GM21825 (cell line): ENCODE data around the gene ARHGAP22.
A peak's percentile ranks its signal among the peaks of the same experiment; 100 is the strongest.

Source experiments
- ATAC-seq: cut with Tn5 transposase; IDR thresholded peaks from one replicate; pipeline ENCODE4 v1.9.1; 2021; ENCODE audit warnings: mild to moderate bottlenecking, moderate library complexity; ENCODE audit not compliant: unreplicated experiment

Gene ARHGAP22

GRCh38 chr10:48608976-48609375 lies 4.1 kb upstream of the ARHGAP22 start:
- no peak for ATAC-seq

DNA sequence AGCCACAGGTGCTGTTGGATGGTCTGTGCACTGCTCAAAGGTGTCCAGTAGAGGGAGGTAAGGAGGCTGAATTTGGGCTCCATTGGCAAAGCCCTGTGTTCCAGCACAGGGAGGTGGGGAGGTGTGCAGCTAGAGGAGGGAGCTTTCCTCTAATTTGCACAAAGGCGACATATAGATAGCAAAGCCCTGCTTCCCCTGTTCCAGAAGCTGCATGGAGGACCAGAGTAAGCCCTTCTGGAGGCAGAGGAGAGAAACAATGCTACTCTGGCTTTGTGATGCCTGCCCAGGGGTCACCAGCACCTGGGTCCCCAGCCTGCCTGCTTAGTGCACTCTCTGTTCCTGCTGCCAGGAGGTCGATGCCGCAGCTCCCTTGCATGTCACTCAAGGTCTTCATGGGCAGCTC lies 3.4 kb upstream of the ARHGAP22 start:
- ATAC-seq: peak; percentile 63

DNA sequence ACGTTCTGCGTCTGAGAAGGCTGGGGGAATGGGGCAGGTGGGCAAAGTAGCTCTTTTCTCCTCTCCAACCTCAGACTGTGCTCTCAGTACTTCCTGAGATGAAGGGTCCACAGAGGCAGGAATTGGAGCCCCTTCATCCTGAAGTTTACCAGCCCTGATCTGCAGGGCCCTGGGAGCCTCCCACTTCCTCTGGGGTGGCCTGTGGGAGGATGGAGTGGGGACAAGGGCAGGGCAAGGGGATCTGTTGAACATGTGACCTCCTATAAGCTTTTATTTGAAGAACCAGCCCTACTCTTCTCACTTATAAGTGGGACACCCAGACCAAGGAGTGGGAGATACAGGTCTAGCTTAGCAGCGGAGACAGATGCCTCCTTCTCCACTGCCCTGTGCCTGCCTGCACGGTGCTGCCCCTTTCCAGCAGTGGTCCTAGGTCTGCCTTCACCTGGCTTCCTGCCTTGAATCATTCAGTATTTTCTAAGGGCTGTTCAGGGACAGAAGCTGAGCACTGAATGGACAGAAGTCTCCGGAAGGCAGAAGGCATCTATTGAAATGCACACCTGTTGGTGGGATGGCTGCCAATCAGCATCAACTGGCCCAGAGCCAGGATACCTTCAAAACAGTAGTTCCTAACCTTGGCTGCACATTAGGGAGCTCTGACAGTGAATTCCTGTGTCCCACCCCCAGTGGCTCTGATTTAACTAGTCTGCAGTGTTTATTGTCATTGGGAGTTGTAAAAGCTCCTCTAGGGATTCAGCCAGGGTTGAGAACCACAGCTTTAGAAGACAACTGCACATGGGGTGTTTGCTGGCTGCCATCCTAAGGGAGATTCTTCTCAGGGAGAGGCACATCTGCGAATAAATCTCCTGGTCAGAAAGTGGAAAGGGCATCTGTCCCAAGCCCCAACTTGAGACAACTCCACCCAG lies 2.7 kb upstream of the ARHGAP22 start:
- no peak for ATAC-seq

- no peak for ATAC-seq
Observed at GRCh38 chr10:48606530-48607355, 1.9 kb upstream of the ARHGAP22 start.

DNA sequence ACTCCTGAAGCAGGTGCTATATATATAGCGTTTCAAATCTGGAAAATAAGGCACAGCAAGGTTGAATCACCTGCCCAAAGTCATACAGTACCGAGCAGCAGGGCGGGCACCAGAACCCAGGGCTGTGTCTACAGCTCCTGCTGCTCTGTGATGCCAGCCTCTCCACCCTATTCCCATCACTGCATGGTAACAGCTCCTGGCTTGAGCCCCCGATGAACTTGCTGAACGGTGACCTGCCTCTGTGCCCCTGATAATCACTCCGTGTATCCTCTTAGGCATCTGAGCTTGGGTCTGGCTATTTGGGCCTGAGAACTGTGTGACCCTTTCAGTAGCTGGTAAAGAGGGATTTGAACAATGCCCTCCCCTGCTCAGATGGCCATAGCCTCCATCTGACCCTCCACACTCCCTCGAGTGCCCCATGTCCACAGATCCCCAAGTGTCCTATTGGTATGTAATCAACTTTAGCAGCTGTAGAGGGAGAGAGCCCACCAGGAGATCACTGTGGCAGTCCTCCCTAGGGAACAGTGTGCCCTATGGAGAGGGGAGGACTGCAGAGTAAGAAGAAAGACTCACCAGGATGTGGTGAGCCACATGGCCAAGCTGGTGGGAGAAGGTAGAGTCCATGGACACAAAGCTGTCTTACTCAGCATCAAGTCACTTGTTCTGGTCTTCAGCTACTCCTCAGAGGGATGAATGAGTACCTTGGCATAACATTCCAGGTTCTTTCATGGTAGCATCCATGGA lies 1.1 kb upstream of the ARHGAP22 start:
- no peak for ATAC-seq

DNA sequence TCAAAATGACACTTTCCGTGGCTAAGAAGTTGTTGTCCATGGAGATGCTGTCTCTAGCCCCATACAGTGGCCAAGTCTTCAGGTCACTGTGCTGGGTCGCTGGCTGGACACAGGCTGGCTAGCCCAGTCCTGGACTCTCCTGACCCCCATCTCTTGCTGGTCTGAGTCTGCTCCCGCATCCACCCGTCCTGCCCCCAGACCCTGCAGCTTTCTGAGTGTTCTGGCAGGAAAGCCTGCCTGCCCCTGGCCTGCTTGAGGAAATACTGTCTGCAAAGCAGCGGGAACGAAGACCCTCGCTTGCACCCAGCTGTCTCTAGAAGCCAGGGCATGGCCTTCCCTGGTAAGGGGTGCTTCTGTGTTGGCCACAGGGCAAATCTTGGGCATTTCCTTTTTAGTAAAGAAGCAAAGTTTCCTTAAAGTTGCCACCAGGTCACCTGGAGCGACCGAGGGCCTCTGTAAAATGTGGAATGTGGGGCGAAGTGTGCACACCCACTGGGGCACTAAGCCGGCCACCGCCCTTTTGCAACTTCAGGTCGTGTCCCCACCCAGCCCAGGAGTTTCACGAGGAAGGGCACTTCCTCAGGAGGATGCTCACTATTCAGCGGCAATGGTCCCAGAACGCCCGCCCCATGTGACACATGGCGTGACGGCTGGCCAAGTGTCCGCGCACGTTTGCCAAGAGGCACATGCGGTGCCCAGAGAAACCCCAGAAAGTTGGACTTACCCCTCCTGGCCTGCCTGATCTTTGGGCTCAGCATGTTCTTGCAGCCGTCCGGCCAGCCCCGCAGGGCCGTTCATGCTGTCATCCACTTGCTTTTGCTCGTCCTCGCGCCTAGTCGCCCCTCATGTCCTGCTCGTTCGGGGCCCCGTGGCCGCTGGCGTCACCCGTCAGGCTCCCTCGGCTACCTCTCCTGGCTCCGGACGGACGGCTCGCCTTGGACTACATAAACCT lies 558 bp downstream of the ARHGAP22 start:
- no peak for ATAC-seq

- ATAC-seq: no peak
Observed at GRCh38 chr10:48603421-48604038, 1.3 kb downstream of the ARHGAP22 start.

- no peak for ATAC-seq
Observed at GRCh38 chr10:48602401-48603135, 2.3 kb downstream of the ARHGAP22 start.

DNA sequence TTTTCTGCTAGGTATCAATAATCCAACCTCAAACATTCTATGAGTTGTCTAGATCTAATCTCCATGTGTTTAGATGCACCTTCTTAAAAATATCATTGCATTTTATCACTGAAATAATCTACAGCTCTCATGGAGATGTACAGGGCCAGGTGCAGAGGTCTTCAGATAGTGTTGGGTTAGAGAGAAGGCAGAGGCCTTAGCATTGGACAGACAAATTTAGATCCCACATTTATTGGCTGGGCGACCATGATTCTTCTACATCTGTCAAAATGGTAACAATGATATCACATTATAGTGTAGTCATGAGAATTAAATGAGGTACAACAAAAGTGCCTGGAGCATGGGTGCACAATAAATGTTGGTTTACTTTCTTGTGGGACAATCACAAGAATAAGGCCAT lies 3.1 kb downstream of the ARHGAP22 start:
- ATAC-seq: no peak

GRCh38 chr10:48600645-48601505 lies 4.0 kb downstream of the ARHGAP22 start:
- no peak for ATAC-seq

DNA sequence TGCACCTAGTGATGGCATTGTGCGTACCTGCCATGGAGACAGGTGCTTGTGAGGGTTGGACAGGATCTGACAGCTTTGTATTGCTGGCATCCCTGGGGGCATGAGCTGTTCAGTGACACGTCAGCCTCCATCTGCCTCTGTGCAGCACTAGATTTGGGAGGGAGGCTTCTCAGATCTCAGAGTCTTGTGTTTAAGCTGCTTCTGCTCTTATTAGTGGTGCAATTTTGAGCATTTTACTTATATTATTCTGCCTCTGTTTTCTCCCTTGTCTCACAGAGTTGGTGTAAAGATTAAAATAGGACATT lies 5.1 kb downstream of the ARHGAP22 start:
- no peak for ATAC-seq

- no peak for ATAC-seq
Observed at GRCh38 chr10:48598936-48599829, 5.7 kb downstream of the ARHGAP22 start.

- no peak for ATAC-seq
Observed at GRCh38 chr10:48598243-48598935, 6.5 kb downstream of the ARHGAP22 start.

GRCh38 chr10:48595539-48595932 lies 9.3 kb downstream of the ARHGAP22 start:
- no peak for ATAC-seq

DNA sequence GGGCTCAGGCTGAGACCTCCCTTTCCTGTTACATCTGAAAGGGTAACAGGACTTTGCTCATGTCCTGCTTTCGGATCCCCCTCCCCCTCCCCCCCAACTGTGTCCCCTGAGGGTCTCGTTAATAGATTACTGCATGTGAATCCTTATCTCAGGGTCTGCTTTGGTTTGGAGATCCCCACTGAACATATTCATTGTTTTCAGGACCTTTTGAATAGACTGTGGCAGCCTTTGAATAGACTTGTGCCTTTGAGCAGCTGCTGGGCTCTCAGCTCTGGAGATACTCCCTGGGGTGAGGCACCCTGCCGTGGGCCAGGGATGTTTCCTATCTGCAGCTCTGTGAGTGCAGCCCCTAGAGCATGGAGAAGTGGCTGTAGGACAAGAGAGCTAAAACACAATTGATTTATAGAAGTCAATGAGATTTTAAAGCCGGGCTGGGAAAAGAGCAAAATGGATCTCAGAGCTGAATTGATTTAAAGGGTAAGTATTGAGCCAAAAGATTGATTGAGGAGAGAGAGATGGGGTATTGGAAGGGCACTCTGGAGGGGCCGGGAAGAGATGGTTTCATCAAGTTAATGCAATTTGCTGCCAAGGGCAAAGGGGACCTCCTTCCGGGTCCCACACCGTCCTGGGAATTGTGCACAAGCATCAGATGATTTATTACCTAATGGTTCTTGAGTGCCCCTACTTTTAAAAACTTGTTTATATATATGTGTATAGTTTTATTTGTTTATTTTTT lies 9.9 kb downstream of the ARHGAP22 start:
- no peak for ATAC-seq

- ATAC-seq: no peak
Observed at GRCh38 chr10:48594371-48594770, 10.5 kb downstream of the ARHGAP22 start.
